ENCODE measurements around the gene SLC35E3. TPM values are rescaled to one million over a fixed set of nuclear protein-coding genes. Genes with fewer than 3 reads are reported as not detected.

The SLC35E3 gene
- total and polyA plus RNA-seq, 2 of the 13 experiments (the other 11 are each of a cell fraction or from before 2014, with no cell fraction given) = 13.0 to 22.1 TPM

DNA sequence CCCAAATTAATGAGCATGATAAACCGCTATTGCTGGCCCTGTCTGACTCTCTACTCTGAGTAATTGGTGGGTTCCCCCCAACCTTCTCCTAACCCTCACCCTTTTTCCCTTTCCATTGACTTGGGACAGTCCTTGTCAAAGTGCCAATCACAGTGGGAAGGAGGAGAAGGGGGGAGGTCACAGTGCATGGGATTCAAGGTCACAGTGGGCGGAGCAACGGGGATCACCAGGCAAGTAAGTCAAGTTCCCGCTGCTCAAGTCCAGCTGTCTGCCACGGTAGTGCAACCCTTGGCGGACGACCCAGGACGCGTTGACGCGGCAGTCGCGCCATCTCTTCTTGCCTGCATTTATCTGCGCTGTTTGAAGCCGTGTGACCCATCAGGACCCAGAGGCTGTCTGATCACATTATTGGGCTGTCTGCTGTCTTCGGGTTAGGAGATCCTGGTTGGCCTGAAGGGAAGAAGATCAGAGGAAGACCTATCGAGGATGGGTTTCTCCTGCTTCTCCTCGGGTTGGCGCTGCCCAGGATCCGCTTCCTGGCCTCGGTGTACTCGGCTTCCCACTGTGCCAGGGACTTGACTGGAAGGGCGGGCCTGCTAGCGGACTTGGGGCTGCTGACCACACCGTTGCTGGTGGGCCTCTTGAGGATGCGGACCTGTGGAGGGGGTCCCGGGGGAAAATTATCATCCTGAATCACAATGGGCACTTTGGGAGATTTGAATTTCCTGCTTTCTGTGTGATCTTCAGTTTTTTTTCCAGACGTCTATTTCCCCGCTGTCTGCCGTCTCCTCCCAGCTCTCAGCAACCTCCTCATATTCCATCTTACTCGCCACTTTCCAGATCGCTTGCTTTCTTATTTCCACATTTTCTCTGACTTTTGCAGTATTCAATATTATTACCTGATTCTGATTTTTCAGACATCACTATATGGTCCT lies 58.9 kb downstream of the SLC35E3 start (continued):
- TF ChIP-seq SP140L (CRISPR knock-in tag; IDR thresholded peaks at IDR 0.05; ENCODE audit: borderline replicate concordance) = no peak
- no peak for TF ChIP-seq ZNF549 (CRISPR knock-in tag; IDR thresholded peaks at IDR 0.05)
- peak; percentile 91; the same call in 1 of the 2 replicates for TF ChIP-seq CCDC6 (CRISPR knock-in tag; IDR thresholded peaks at IDR 0.05)
- TF ChIP-seq, protein P1, sequence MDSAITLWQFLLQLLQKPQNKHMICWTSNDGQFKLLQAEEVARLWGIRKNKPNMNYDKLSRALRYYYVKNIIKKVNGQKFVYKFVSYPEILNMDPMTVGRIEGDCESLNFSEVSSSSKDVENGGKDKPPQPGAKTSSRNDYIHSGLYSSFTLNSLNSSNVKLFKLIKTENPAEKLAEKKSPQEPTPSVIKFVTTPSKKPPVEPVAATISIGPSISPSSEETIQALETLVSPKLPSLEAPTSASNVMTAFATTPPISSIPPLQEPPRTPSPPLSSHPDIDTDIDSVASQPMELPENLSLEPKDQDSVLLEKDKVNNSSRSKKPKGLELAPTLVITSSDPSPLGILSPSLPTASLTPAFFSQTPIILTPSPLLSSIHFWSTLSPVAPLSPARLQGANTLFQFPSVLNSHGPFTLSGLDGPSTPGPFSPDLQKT (CRISPR knock-in tag; IDR thresholded peaks at IDR 0.05; ENCODE audit: borderline replicate concordance) = no peak
- no peak for TF ChIP-seq CHD4 (IDR thresholded peaks at IDR 0.05; ENCODE audit: borderline replicate concordance, low read length)
- no peak for TF ChIP-seq KAT2B (IDR thresholded peaks at IDR 0.05; ENCODE audit: borderline replicate concordance, low read depth, low read length)
- no peak for TF ChIP-seq ZNF12 (CRISPR knock-in tag; IDR thresholded peaks at IDR 0.05)
- TF ChIP-seq, protein P2, sequence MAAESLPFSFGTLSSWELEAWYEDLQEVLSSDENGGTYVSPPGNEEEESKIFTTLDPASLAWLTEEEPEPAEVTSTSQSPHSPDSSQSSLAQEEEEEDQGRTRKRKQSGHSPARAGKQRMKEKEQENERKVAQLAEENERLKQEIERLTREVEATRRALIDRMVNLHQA (CRISPR knock-in tag; IDR thresholded peaks at IDR 0.05) = no peak
- TF ChIP-seq FOXA1 (IDR thresholded peaks at IDR 0.05) = no peak
- peak; percentile 44; the same call in 1 of the 2 replicates for TF ChIP-seq FOXA1 (CRISPR knock-in tag; IDR thresholded peaks at IDR 0.05)
- TF ChIP-seq, protein P3, sequence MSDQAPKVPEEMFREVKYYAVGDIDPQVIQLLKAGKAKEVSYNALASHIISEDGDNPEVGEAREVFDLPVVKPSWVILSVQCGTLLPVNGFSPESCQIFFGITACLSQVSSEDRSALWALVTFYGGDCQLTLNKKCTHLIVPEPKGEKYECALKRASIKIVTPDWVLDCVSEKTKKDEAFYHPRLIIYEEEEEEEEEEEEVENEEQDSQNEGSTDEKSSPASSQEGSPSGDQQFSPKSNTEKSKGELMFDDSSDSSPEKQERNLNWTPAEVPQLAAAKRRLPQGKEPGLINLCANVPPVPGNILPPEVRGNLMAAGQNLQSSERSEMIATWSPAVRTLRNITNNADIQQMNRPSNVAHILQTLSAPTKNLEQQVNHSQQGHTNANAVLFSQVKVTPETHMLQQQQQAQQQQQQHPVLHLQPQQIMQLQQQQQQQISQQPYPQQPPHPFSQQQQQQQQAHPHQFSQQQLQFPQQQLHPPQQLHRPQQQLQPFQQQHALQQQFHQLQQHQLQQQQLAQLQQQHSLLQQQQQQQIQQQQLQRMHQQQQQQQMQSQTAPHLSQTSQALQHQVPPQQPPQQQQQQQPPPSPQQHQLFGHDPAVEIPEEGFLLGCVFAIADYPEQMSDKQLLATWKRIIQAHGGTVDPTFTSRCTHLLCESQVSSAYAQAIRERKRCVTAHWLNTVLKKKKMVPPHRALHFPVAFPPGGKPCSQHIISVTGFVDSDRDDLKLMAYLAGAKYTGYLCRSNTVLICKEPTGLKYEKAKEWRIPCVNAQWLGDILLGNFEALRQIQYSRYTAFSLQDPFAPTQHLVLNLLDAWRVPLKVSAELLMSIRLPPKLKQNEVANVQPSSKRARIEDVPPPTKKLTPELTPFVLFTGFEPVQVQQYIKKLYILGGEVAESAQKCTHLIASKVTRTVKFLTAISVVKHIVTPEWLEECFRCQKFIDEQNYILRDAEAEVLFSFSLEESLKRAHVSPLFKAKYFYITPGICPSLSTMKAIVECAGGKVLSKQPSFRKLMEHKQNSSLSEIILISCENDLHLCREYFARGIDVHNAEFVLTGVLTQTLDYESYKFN (CRISPR knock-in tag; conservative IDR thresholded peaks at IDR 0.05) = peak; percentile 83
- TF ChIP-seq AKAP8 (CRISPR knock-in tag; IDR thresholded peaks at IDR 0.05) = 0 out of 2 replicates have a peak, but pooled peaks have one; percentile 16
- TF ChIP-seq, protein P4, sequence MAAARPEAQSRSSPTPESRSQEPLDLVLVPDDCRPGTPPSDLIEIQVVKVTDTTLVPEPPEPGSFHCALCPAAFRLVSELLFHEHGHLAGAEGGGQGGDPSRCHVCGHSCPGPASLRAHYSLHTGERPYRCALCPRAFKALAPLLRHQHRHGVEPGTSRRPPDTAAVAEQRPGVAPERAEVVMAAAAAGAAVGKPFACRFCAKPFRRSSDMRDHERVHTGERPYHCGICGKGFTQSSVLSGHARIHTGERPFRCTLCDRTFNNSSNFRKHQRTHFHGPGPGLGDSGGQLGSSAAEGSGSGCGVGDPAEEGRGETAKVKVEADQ (CRISPR knock-in tag; IDR thresholded peaks at IDR 0.05; ENCODE audit: borderline replicate concordance) = no peak
- TF ChIP-seq, protein P5, sequence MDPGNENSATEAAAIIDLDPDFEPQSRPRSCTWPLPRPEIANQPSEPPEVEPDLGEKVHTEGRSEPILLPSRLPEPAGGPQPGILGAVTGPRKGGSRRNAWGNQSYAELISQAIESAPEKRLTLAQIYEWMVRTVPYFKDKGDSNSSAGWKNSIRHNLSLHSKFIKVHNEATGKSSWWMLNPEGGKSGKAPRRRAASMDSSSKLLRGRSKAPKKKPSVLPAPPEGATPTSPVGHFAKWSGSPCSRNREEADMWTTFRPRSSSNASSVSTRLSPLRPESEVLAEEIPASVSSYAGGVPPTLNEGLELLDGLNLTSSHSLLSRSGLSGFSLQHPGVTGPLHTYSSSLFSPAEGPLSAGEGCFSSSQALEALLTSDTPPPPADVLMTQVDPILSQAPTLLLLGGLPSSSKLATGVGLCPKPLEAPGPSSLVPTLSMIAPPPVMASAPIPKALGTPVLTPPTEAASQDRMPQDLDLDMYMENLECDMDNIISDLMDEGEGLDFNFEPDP (CRISPR knock-in tag; conservative IDR thresholded peaks at IDR 0.05) = no peak
- TF ChIP-seq, protein P6, sequence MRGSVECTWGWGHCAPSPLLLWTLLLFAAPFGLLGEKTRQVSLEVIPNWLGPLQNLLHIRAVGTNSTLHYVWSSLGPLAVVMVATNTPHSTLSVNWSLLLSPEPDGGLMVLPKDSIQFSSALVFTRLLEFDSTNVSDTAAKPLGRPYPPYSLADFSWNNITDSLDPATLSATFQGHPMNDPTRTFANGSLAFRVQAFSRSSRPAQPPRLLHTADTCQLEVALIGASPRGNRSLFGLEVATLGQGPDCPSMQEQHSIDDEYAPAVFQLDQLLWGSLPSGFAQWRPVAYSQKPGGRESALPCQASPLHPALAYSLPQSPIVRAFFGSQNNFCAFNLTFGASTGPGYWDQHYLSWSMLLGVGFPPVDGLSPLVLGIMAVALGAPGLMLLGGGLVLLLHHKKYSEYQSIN (CRISPR knock-in tag; IDR thresholded peaks at IDR 0.05; ENCODE audit: borderline replicate concordance) = no peak
- TF ChIP-seq ZNF431 (CRISPR knock-in tag; IDR thresholded peaks at IDR 0.05; ENCODE audit: borderline replicate concordance, low read depth) = no peak; the same call in 1 of the 2 replicates
- TF ChIP-seq POLR2AphosphoS5 (IDR thresholded peaks at IDR 0.05; ENCODE audit: low read depth, low read length) = peak; percentile 92
- TF ChIP-seq ZFP36 (IDR thresholded peaks at IDR 0.05; ENCODE audit: borderline replicate concordance, low read depth, low read length, partially characterized antibody) = peak; percentile 32
- no peak for TF ChIP-seq ZNF329 (CRISPR knock-in tag; IDR thresholded peaks at IDR 0.05; ENCODE audit: low read depth)
- TF ChIP-seq ZSCAN12 (CRISPR knock-in tag; IDR thresholded peaks at IDR 0.05) = no peak

Measured in HepG2 (cell line).